Aorta (tissue), 5 donors: ENCODE measurements around the gene PELI2. TPM values are rescaled to one million over a fixed set of nuclear protein-coding genes. Genes with fewer than 3 reads are reported as not detected.

Experiments used
- ATAC-seq: fragments of 200-7000 bp; cut with Tn5 transposase; one replicate; pipeline ENCODE4 v1.9.1; 2022; ENCODE audit warnings: moderate library complexity; ENCODE audit not compliant: low FRiP score
- DNase-seq, 2 donors: peaks; one replicate each; pipeline ENCODE4 v3.0.0-alpha.2; 2020
- H3K27ac ChIP-seq, 2 donors: one replicate each; pipeline ENCODE4 v1.5.1; 2013; ENCODE audit warnings: low read length in 2 of 2, mild to moderate bottlenecking in 2 of 2, moderate library complexity in 2 of 2, control low read depth in 1 of 2, inconsistent platforms in 1 of 2, low read depth in 1 of 2
- H3K27me3 ChIP-seq, 2 donors: one replicate each; pipeline ENCODE4 v1.6.1; 2013; ENCODE audit warnings: control low read depth in 1 of 2, low read length in 1 of 2, mild to moderate bottlenecking in 1 of 2, moderate library complexity in 1 of 2; ENCODE audit not compliant: insufficient read depth in 2 of 2, control insufficient read depth in 1 of 2
- H3K36me3 ChIP-seq, 2 donors: one replicate each; pipeline ENCODE4 v1.6.1; 2013; ENCODE audit warnings: control low read depth in 1 of 2, low read length in 1 of 2, mild to moderate bottlenecking in 1 of 2; ENCODE audit not compliant: insufficient read depth in 2 of 2, control insufficient read depth in 1 of 2
- H3K4me1 ChIP-seq, 2 donors: one replicate each; pipeline ENCODE4 v1.6.1; 2013; ENCODE audit warnings: low read length in 2 of 2, control low read depth in 1 of 2, mild to moderate bottlenecking in 1 of 2, moderate library complexity in 1 of 2; ENCODE audit not compliant: insufficient read depth in 2 of 2, control insufficient read depth in 1 of 2
- H3K4me3 ChIP-seq, 2 donors: one replicate each; pipeline ENCODE4 v1.5.1; 2013; ENCODE audit warnings: low read length in 2 of 2, control low read depth in 1 of 2, mild to moderate bottlenecking in 1 of 2
- H3K9me3 ChIP-seq: one replicate; pipeline ENCODE4 v1.6.1; 2013; ENCODE audit warnings: mild to moderate bottlenecking, low read length; ENCODE audit not compliant: control insufficient read depth
- WGBS, 2 donors: extraction: QIAGEN DNeasy Blood & Tissue Kit; methylation state at CpG; one replicate each; pipeline ENCODE4 v1.1.7; 2013; 5-methylcytosine and 5-hydroxymethylcytosine counted together
- intact Hi-C, 2 donors: fragments of 100-400 bp; cut with DNase I; formaldehyde crosslinking; loops; one replicate each; pipeline versions ENCODE4 v1.14.2 to v1.15.0; 2022
- long read RNA-seq, 2 donors: library from polyadenylated mRNA; unstranded; transcript quantifications; one replicate each; pipeline ENCODE4 v2.0.0, GENCODE V29; 2020 to 2021
- polyA plus RNA-seq, 2 donors: library from polyadenylated mRNA; stranded (reverse); fragments of 200-250 nt; gene quantifications; one replicate each; pipeline ENCODE4 v1.2.3, GENCODE V29; 2013
- total RNA-seq, 2 donors: library from RNA; stranded (reverse); fragmentation: NEBNext Ultra II Directional; extraction: Animal tissue kit (Norgen Biotek cat#: 25700); gene quantifications; one replicate each; pipeline ENCODE4 v1.2.1, GENCODE V29; 2021
- donor health status: healthy with polysubstance abuse.
- donor health status: Bipolar disorder and iron deficiency.
- donor health status: DM: no; HTN: no; CAD: no.
- donor health status: DM: no; HTN: no; CAD: no.
- donor health status: DM: yes; HTN: yes; CAD: no.

The PELI2 gene, protein sequence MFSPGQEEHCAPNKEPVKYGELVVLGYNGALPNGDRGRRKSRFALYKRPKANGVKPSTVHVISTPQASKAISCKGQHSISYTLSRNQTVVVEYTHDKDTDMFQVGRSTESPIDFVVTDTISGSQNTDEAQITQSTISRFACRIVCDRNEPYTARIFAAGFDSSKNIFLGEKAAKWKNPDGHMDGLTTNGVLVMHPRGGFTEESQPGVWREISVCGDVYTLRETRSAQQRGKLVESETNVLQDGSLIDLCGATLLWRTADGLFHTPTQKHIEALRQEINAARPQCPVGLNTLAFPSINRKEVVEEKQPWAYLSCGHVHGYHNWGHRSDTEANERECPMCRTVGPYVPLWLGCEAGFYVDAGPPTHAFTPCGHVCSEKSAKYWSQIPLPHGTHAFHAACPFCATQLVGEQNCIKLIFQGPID
- total RNA-seq (10 to 100 TPM; 19.7 to 22.8 TPM), polyA plus RNA-seq (1 to 10 TPM; 3.6 to 9.5 TPM)
- long read RNA-seq, donor 1, partial matches to known transcripts: 0 of 4 reads
- long read RNA-seq, donor 1, other reads (novel, unspliced or antisense): 4 of 4 reads
- long read RNA-seq, donor 2, full-length matches to known transcripts: 2 of 11 reads
- long read RNA-seq, donor 2, partial matches to known transcripts: 0 of 11 reads
- long read RNA-seq, donor 2, other reads (novel, unspliced or antisense): 9 of 11 reads

DNA sequence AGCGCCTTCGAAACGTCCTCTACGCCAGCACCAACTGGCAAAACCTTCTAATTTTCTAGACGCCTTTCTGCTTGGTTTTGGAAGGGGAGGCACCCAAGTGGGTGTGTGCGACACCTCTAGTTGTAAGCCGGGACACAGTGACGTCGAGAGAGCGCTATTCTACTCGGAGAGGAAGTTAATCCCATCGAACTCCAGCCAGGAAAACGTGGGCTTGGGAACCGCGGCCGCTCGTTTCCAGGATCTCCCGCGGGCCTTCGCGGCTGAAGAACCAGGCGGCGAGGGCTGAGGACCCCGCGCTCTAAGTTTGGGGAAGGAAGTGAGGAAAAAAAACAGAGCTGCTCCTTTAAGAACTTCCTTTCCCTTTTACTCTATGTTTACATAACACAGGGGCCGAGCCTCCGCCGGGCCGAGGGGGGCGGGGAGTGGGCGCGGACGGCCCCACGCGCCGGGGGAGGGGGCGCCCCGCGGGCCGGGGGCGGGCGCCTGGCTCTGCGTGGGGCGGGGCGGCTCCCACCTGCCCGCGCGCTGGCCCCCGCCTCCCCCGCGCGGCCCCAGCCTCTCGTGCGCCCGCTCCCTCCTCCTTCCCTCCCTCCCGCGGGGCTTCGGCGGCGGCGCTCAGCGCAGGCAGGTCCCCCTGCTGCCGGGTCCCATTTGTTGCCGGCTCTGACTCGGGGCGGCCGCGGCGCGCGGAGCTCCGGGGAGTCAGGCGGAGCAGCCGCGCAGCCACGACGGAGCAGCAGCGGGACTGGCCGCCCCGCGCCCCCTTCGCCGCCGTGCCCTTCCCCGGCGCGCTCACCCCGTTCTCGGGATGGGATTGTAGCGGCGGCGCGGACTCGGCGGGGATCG is at the start of gene PELI2:
Gene PELI2, plus strand, starts transcription at position 647 of the 846 bp plus-strand sequence. CDS start 250 bp downstream, outside the sequence.
- peak within 1 kb of the TSS; percentile 70 to 73 for H3K27ac ChIP-seq
- WGBS, 2 donors: 1% methylated on average over 58 to 96 of the region's 96 CpGs
- ATAC-seq: peak; percentile 91
- peak within 1 kb of the TSS; percentile 79 to 96 for H3K4me3 ChIP-seq
- H3K27me3 ChIP-seq: no peaks in the 10 kb centered on the region
- H3K9me3 ChIP-seq: no peaks in the 10 kb centered on the region
- no peaks in the 10 kb centered on the region for H3K36me3 ChIP-seq
- H3K4me1 ChIP-seq: peaks cover 4 to 8% of the 10 kb centered on the region in 2 donors
- peak; percentile 87 to 93 for DNase-seq
- intact Hi-C loops: loop anchor here (2.0 to 10.0 kb wide), 4 partner anchors 17 to 413 kb away; no protein-coding TSS in a partner anchor

DNA sequence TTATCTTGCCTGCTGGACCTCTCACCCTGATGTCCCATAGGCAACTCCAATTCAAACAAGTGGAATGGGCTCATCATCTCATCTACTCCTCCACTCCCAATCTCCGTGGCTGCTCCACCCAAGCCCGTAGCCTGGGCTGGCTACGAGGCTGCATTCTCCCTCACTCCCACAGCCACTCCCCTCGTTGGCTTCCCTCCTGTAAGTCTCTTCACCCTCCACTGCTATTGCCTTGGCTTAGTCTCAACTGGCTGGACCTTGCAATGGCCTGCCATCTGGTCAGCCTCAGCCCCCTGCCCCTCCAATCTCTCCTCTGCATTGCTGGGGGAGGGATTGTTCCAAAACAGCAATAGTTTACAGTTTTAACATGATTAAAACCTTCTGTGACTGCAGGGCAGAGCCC is 44.4 kb upstream of the PELI2 start:
- Histone ChIP-seq H3K4me1 (no peaks in the 10 kb centered on the region), H3K36me3 (no peaks in the 10 kb centered on the region), H3K4me3 (no peak overlapping the region), H3K27ac (no peak overlapping the region), H3K27me3 (no peaks in the 10 kb centered on the region), H3K9me3 (peaks cover 2% of the 10 kb centered on the region)
- ATAC-seq (no peak), DNase-seq (no peak)
- intact Hi-C loops: no loop called here
- 80% methylated on average over 4 of the region's 4 CpGs for WGBS, 2 donors

DNA sequence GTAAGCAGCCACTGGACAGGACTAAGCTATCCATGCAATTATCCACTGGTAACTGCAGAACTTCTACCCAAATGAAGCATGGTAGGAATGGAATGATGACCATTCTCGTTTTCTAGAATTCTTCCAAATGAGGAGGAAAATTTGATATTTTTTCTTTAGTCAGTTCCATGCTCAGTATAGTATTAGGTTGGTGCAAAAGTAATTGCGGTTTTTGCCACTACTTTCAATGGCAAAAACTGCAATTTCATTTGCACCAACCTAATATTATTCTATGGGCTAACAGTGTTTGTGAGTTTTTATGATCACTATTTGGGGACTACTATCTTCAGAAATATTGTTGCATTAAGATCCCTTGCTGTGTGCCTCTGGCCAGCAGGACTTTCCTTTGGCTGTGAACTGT is 42.9 kb upstream of the PELI2 start:
- Histone ChIP-seq H3K27me3 (no peaks in the 10 kb centered on the region), H3K4me3 (no peak overlapping the region), H3K36me3 (no peaks in the 10 kb centered on the region), H3K27ac (no peak overlapping the region), H3K9me3 (peaks cover 2% of the 10 kb centered on the region), H3K4me1 (no peaks in the 10 kb centered on the region)
- WGBS, 2 donors: 77 to 83% methylated on average over 2 of the region's 2 CpGs
- intact Hi-C loops: no loop called here
- DNase-seq: no peak
- no peak for ATAC-seq

DNA sequence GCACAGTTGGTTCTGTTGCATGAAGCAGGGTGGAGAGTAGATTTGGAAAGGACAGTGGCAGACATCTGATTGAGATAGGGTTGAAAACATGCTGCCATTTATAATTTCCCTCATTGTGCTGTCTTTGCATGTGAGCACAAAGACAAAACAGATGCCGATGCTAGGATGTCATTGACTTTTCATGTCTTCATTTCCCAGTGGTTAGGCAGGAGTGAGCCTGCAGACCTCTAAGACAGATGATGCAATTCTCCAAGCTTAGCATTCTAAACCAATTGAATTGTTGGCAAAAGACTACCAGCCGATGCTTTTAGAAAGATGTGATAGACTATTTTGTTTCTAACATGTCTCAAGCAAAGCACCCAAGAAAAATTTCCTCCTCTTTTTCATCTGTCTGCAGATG is 37.1 kb upstream of the PELI2 start:
- WGBS, 2 donors: 86 to 87% methylated on average over 2 of the region's 2 CpGs
- Histone ChIP-seq H3K36me3 (no peaks in the 10 kb centered on the region), H3K9me3 (peaks cover 2% of the 10 kb centered on the region), H3K27ac (no peak overlapping the region), H3K4me3 (no peak overlapping the region), H3K4me1 (no peaks in the 10 kb centered on the region), H3K27me3 (no peaks in the 10 kb centered on the region)
- DNase-seq (no peak), ATAC-seq (no peak)
- intact Hi-C loops: loop anchor here in 1 of 2 donors (5.0 kb wide), 1 partner anchor 39 kb away; no protein-coding TSS in a partner anchor

DNA sequence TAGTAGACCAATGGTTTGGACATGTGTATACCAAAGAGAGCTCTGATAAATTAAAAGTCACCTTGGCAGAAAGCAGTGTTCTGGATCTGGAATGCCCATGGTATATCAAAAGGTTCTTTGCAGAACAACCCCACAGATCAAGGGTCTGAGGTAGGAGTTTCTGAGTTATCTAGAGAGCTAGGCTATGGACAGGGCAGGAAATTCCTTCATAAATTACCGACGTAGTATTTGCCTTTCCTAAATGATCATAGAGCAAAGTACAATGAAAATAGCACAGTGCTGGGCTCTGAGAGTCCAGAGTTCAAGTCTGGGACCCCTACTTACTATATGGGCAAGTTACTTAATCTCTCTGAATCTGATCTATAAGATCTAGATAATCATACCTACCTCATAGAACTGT is 35.3 kb upstream of the PELI2 start:
- no peak overlapping the region for H3K27ac ChIP-seq
- no peaks in the 10 kb centered on the region for H3K9me3 ChIP-seq
- no peak overlapping the region for H3K4me3 ChIP-seq
- no peaks in the 10 kb centered on the region for H3K27me3 ChIP-seq
- ATAC-seq (no peak), DNase-seq (no peak)
- H3K4me1 ChIP-seq: no peaks in the 10 kb centered on the region
- H3K36me3 ChIP-seq: no peaks in the 10 kb centered on the region
- intact Hi-C loops: loop anchor here in 1 of 2 donors (5.0 kb wide), 1 partner anchor 41 kb away; no protein-coding TSS in a partner anchor
- 48 to 66% methylated on average over 2 of the region's 2 CpGs for WGBS, 2 donors

DNA sequence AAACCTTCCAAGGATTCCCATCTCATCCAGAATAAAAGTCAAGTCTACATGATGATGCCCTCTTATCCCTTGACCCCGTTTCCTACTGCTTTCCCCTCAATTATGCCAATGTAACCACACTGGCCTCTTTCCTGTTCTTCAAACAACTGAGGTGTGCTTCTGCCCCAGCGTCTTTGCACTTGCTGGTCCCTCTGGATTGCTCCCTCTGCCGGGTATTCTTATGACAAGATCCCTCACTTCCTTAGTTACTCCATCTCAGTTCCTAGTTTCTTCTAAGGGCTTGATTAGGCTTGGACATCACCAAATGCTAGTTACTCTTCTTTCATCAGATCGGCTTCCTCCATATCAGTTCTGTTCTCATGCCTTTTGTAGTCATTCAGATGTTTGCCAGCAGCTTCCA is 32.7 kb upstream of the PELI2 start:
- no peak overlapping the region for H3K4me3 ChIP-seq
- no peak for ATAC-seq
- DNase-seq: no peak
- H3K4me1 ChIP-seq: no peaks in the 10 kb centered on the region
- intact Hi-C loops: no loop called here
- H3K27me3 ChIP-seq: no peaks in the 10 kb centered on the region
- 82% methylated on average over 4 of the region's 4 CpGs for WGBS, 2 donors
- H3K9me3 ChIP-seq: no peaks in the 10 kb centered on the region
- H3K36me3 ChIP-seq: no peaks in the 10 kb centered on the region
- H3K27ac ChIP-seq: no peak overlapping the region

DNA sequence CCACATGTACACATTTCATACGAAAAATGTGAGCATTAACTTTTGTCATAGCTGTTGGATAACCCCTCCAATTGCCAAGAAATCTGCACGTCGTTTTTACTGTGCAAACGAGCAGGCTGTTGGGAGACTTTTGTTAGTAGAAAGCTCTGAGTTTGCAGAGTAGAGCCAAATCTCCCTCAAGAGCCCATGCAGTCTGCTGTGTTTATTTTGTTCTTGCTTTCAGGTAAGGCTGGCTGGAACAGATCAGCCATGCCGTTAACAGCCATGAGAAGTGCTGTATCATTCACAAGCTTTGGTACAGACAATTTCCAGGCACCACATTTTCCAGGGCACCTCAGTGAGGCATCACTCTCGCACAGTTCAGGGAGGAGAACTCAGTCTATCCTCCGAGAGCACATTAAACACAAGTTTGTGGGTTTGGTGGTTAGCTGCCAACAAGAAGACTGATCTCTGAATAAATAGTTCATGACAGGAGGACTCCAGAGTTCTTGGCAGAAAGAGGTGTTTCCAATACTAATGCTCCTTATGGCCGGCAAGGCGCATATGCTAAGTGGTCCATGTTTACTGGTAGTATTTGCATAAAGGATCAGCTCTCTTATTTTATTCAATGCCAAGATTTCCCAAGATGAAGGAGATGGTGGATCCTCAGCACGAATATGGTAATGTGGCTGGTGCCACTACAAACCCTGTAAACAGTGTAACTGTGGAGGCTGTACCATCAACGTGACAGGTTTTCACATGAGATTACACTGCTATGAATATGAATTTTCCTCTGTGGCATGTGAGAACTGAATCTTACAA is 30.3 kb upstream of the PELI2 start:
- no peaks in the 10 kb centered on the region for H3K4me1 ChIP-seq
- no peaks in the 10 kb centered on the region for H3K9me3 ChIP-seq
- H3K4me3 ChIP-seq: no peak overlapping the region
- intact Hi-C loops: no loop called here
- H3K27me3 ChIP-seq: no peaks in the 10 kb centered on the region
- DNase-seq (no peak), ATAC-seq (no peak)
- H3K27ac ChIP-seq: no peak overlapping the region
- no peaks in the 10 kb centered on the region for H3K36me3 ChIP-seq
- WGBS, 2 donors: 36 to 45% methylated on average over 11 of the region's 11 CpGs

DNA sequence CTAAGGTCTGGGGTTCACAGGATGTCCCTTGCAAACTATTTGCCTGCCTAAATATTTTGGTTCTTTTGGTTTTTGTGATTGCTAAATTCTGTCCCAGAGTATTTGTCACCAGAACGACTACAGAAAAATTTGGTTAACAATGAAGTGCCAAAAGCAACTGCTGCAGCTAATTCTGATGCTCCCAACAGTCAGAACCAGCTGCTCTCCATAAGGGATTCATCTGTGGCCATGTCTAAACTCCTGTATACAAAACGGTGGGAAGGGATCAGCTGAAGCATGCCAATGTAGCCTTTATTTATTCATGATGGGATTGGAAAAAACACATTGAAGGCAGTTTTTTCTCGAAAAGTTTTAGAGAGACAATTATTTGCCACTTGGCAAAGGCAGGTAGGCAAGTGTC is 29.3 kb upstream of the PELI2 start:
- ATAC-seq (no peak), DNase-seq (no peak)
- 49 to 52% methylated on average over 3 of the region's 3 CpGs for WGBS, 2 donors
- Histone ChIP-seq H3K36me3 (no peaks in the 10 kb centered on the region), H3K9me3 (no peaks in the 10 kb centered on the region), H3K27ac (no peak overlapping the region), H3K4me3 (no peak overlapping the region), H3K4me1 (no peaks in the 10 kb centered on the region), H3K27me3 (no peaks in the 10 kb centered on the region)
- intact Hi-C loops: no loop called here
